Brain microvascular endothelial cell (primary cell): ENCODE results near the gene CEP43.

ENCODE experiments used
- DNase-seq: peaks from one replicate; pipeline ENCODE4 v3.0.0-alpha.2; 2020
- H3K27ac ChIP-seq: fragments of 250-450 bp; sonication (Bioruptor Pico); 2 replicates; pipeline ENCODE4 v1.5.1; 2020; ENCODE audit warnings: mild to moderate bottlenecking, moderate library complexity
- H3K27me3 ChIP-seq: fragments of 250-450 bp; sonication (Bioruptor Pico); replicated peaks from 2 replicates; pipeline ENCODE4 v1.5.1; 2020; ENCODE audit warnings: mild to moderate bottlenecking
- H3K36me3 ChIP-seq: fragments of 250-450 bp; sonication (Bioruptor Pico); replicated peaks from 2 replicates; pipeline ENCODE4 v1.5.1; 2020; ENCODE audit warnings: mild to moderate bottlenecking
- H3K4me3 ChIP-seq: 2 replicates; pipeline ENCODE4 v1.5.1; 2011; ENCODE audit warnings: low read depth, mild to moderate bottlenecking, control low read depth, low read length, moderate library complexity
- in situ Hi-C: cut with HindIII; loops from 2 replicates; pipeline ENCODE4 v1.10.0; 2017; ENCODE audit warnings: low sequenced_read_pairs, low pct_ligation_motif_present
- TF ChIP-seq, protein P1 (sequence below): IDR thresholded peaks from 2 replicates; pipeline ENCODE4 v1.5.1; 2011; ENCODE audit warnings: low read depth, mild to moderate bottlenecking, moderate library complexity, low read length, control low read depth, inconsistent platforms; ENCODE audit errors: missing control alignments

CEP43 gene

DNA sequence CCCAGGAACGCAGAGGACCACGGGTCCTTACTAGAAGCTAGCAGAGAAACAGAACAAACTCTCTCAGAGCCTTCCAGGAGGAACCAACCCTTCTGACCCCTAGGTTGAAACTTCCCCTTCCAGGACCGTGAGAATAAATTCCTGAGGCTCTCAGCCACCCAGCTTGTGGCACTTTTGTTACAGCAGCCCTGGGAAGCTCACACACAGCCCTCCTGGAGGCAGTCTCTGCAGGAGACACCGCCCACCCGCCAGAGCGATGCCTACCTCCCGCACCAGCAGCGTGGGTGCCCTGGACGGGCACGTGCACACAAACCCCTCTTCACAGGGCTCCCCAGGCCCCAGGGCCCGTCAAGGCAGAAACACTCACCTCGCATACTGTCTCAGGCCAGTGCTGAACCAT, 47.1 kb upstream of the CEP43 start:
- Histone ChIP-seq H3K27me3 (no peaks in the 10 kb centered on the region), H3K4me3 (no peak overlapping the region), H3K36me3 (peaks cover 2% of the 10 kb centered on the region), H3K27ac (no peak overlapping the region)
- in situ Hi-C loops, result no loop called here
- TF ChIP-seq, protein P1, sequence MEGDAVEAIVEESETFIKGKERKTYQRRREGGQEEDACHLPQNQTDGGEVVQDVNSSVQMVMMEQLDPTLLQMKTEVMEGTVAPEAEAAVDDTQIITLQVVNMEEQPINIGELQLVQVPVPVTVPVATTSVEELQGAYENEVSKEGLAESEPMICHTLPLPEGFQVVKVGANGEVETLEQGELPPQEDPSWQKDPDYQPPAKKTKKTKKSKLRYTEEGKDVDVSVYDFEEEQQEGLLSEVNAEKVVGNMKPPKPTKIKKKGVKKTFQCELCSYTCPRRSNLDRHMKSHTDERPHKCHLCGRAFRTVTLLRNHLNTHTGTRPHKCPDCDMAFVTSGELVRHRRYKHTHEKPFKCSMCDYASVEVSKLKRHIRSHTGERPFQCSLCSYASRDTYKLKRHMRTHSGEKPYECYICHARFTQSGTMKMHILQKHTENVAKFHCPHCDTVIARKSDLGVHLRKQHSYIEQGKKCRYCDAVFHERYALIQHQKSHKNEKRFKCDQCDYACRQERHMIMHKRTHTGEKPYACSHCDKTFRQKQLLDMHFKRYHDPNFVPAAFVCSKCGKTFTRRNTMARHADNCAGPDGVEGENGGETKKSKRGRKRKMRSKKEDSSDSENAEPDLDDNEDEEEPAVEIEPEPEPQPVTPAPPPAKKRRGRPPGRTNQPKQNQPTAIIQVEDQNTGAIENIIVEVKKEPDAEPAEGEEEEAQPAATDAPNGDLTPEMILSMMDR, result no peak
- no peak for DNase-seq

DNA sequence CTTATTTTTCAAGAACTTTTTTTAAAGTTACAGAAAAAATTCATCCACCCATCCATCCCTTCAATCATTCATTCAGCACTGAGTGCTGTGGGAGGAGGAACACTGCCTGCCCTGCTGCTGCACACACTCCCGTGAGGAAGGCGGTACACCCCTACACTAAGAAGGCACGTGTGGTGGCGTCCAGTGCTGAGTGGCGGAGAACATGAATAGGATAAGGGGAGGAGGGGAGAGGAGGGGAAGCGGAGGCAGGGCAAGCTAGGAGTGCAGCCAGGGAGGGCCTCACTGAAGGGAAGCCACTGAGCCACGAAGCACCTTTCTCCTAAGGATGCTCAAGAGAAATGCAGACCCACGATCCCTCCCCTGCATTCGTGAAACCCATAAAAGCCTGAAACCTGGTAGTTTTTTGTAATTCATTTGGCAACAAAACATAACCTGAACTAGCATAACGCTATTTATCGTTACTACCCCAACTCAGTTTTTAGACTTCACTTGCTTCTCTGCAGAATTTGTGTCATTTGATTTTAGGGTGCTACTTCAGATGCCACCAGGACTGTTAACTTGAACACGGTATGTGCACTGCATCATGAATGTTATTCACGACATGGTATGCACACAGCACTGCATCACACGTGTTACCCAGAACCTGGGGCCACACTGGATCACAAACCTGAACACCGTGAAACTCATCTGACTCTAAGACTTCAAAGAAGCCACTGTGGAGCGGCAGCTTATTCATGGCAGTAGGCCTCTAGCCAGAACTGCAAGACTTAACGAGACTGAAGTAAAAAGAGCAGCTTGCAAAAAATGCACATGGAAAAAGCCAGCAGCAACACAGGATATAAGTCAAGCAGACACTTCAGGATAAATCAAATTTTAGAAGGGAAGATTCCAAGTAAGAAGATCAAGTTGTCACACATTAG, 46.4 kb upstream of the CEP43 start:
- no peaks in the 10 kb centered on the region for H3K27me3 ChIP-seq
- in situ Hi-C loops, result no loop called here
- no peak overlapping the region for H3K4me3 ChIP-seq
- no peak for DNase-seq
- peaks cover 2% of the 10 kb centered on the region for H3K36me3 ChIP-seq
- TF ChIP-seq, protein P1, result no peak
- H3K27ac ChIP-seq, result no peak overlapping the region

DNA sequence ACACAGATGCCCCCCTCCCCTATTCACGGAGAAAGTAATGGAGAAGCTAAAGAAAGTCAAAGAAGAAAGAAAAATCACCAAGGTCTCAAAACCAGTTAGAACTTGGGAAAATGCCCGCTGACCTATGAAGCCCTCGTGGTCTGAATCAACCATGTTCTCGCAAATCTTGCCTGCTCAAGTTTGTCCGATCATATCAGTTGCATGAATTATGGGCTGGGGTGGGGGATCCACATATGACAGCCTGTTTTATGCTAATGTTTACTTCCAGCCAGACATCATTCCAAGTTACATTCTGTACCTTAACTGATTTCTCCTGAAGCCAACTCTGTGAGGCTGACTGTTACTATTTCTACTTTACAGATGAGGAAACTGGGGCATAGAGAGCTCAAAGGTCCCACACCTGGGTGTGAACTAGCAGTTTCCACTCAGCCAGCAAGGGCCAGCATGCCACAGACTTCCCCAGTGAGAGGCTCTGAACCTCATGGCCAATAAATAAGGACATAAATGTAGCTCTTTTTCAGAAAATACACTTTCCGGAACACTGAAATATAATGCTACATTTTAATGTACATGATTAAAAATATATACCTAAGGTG, 45.0 kb upstream of the CEP43 start:
- in situ Hi-C loops, result no loop called here
- Histone ChIP-seq H3K27ac (no peak overlapping the region), H3K36me3 (peaks cover 2% of the 10 kb centered on the region), H3K4me3 (no peak overlapping the region), H3K27me3 (no peaks in the 10 kb centered on the region)
- no peak for DNase-seq
- TF ChIP-seq, protein P1, result no peak

DNA sequence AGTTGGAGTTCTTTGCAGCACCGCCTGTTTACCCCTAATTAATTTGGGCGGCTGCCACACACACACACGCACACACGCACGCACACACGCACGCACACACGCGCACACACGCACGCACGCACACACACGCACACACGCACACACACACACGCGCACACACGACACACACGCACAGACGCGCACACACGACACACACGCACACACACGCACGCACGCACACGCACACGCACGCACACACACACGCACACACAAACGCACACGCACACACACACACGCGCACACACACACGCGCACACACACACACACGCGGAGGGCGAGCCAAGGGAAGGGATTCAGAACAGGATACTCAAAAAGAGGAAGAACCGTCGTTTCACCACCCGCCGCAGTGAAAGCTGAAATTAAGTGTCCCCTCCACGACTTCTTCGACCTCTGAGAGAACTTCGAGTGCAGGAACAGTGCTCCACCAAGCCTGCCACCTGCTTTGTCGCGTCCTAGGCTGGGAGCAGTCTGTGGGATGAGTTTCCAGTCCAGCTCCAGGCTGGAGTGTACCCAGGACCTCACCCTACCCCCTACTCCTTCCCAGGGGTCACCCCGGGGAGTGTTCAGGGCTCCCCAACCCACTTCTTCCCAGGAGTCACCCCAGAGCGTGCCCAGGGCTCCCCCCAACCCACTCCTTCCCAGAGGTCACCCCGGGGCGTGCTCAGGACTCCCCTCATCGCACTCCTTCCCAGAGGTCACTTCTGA, 43.9 kb upstream of the CEP43 start:
- Histone ChIP-seq H3K4me3 (peak overlapping the region; percentile 72), H3K27me3 (no peaks in the 10 kb centered on the region), H3K36me3 (peaks cover 2% of the 10 kb centered on the region), H3K27ac (no peak overlapping the region)
- TF ChIP-seq, protein P1, result no peak
- in situ Hi-C loops, result no loop called here
- DNase-seq, result no peak

DNA sequence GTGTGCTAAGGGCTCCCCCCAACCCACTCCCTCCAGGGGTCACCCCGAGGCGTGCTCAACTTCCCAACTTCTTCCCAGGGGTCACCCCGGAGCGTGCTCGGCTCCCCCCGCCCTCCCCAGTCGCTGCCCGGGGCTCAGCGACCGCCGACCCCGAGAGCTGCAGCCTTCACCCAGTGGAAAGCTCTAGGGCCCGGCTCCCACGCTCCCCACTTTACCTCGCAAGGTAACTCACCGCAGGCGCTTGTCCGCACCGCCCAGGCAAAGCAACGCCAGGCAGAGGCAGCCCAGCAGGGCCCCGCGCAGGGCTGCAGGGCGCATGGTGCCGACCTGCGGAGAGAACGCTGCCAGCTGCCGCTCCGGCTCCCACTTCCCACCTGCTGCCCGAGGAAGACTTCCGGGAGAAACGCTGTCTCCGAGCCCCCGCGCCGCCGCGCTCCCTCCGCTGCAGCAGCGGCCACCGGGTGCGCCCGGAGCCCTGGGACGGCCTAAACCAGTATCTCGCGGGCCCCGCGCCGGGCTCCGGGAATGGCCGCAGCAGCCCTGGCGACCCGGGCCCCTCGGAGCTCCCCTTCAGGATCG, 43.2 kb upstream of the CEP43 start:
- Histone ChIP-seq H3K36me3 (peaks cover 2% of the 10 kb centered on the region), H3K27me3 (no peaks in the 10 kb centered on the region), H3K27ac (no peak overlapping the region), H3K4me3 (peak overlapping the region; percentile 72)
- DNase-seq, result peak; percentile 12
- in situ Hi-C loops, result no loop called here
- TF ChIP-seq, protein P1, result no peak
